GM23248 (cell line): Measurements from ENCODE around the gene CDKAL1.

Experiments used
- EZH2 ChIP-seq: fragments of 200-600 bp; sonication (generic); IDR thresholded peaks from 2 replicates; pipeline ENCODE4 v1.6.1; 2018; ENCODE audit warnings: antibody characterized with exemption, mild to moderate bottlenecking; ENCODE audit not compliant: insufficient read depth, poor library complexity, severe bottlenecking
- EZH2phosphoT487 ChIP-seq: fragments of 200-600 bp; sonication (generic); IDR thresholded peaks from 2 replicates; pipeline ENCODE4 v1.6.1; 2018; ENCODE audit warnings: antibody characterized with exemption, moderate library complexity, mild to moderate bottlenecking, low read depth; ENCODE audit not compliant: insufficient read depth

DNA sequence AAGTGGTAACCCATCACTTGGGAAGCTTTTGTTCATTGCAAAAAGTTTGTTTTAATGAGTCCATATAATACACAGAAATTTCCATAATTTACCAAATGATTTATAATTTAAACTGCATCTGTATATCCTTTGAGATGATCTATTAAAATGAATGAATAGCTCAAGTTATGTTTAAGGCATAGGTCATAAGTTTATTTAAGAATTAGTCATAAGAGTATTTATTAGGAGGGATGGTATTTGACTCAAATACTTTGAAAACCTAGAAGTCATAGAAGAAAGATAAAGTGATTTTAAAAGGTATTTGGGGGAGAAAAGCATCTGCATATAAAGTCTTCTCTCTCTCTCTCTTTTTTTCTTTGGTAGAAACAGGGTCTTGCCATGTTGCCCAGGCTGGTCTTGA lies 388.5 kb downstream of the CDKAL1 start:
- TF ChIP-seq EZH2 (no peak), EZH2phosphoT487 (no peak)
